Measurements from ENCODE around the gene INPP5A.

- TF ChIP-seq CTCF (IDR thresholded peaks at IDR 0.05 in 2 of 3, conservative IDR thresholded peaks at IDR 0.05 in 1 of 3; ENCODE audit: control insufficient read depth in 2 of 3, extremely low read depth in 1 of 3, insufficient read depth in 1 of 3, low read depth in 3 of 3, low read length in 3 of 3) = no peak
- no peak for TF ChIP-seq POLR2AphosphoS5 (IDR thresholded peaks at IDR 0.05; ENCODE audit: low read length)
Observed at GRCh38 chr10:132739225-132739613, 201.6 kb downstream of the INPP5A start.

Measured in GM12878 (cell line).